HepG2 (cell line): ENCODE data around the gene ZNF783. TPM values are rescaled to one million over a fixed set of nuclear protein-coding genes. Genes with fewer than 3 reads are reported as not detected.
A peak's percentile ranks its signal among the peaks of the same experiment; 100 is the strongest.

ENCODE experiments used
- ELF1 ChIP-seq: sonication (generic); formaldehyde crosslinking; IDR thresholded peaks from 2 replicates; pipeline ENCODE4 v1.4.0; 2020; ENCODE audit warnings: missing genetic modification reagents
- NFYC ChIP-seq: IDR thresholded peaks from 2 replicates; pipeline ENCODE4 v1.6.1; 2016; ENCODE audit warnings: missing genetic modification reagents, missing compliant biosample characterization
- NKX3-1 ChIP-seq: sonication (generic); formaldehyde crosslinking; IDR thresholded peaks from 2 replicates; pipeline ENCODE4 v1.5.0; 2020; ENCODE audit warnings: missing genetic modification reagents
- PCBP2 ChIP-seq: fragments of 200-400 bp; formaldehyde crosslinking; optimal IDR thresholded peaks from 2 replicates; pipeline ENCODE3; 2018; ENCODE audit warnings: low read length, low read depth; ENCODE audit not compliant: poor library complexity, severe bottlenecking
- RXRB ChIP-seq: IDR thresholded peaks from 2 replicates; pipeline ENCODE4 v1.6.1; 2016; ENCODE audit warnings: borderline replicate concordance, missing genetic modification reagents, missing compliant biosample characterization
- SNAI1 ChIP-seq: sonication (generic); formaldehyde crosslinking; IDR thresholded peaks from 2 replicates; pipeline ENCODE4 v1.5.0; 2020; ENCODE audit warnings: mild to moderate bottlenecking, missing genetic modification reagents, borderline replicate concordance
- TRIM24 ChIP-seq: sonication (generic); formaldehyde crosslinking; IDR thresholded peaks from 2 replicates; pipeline ENCODE4 v1.8.0; 2022; ENCODE audit warnings: mild to moderate bottlenecking, missing genetic modification reagents
- ZNF713 ChIP-seq: sonication (generic); formaldehyde crosslinking; IDR thresholded peaks from 2 replicates; pipeline ENCODE4 v1.4.0; 2020; ENCODE audit warnings: mild to moderate bottlenecking, missing genetic modification reagents
- ZNF781 ChIP-seq: sonication (generic); formaldehyde crosslinking; IDR thresholded peaks from 2 replicates; pipeline ENCODE4 v1.5.1; 2020; ENCODE audit warnings: borderline replicate concordance, mild to moderate bottlenecking, missing genetic modification reagents; ENCODE audit errors: not compliant biosample characterization
- ZNF891 ChIP-seq: sonication (generic); formaldehyde crosslinking; IDR thresholded peaks from 2 replicates; pipeline ENCODE4 v1.5.0; 2020; ENCODE audit warnings: mild to moderate bottlenecking, missing genetic modification reagents
- ZSCAN29 ChIP-seq: sonication (generic); formaldehyde crosslinking; conservative IDR thresholded peaks from 2 replicates; pipeline ENCODE4 v1.4.0; 2020; ENCODE audit warnings: mild to moderate bottlenecking, missing genetic modification reagents
- polyA plus RNA-seq, 8 experiments: library from polyadenylated mRNA; depleted of rRNA in 3 of 8; stranded (reverse) in 7 of 8; unstranded in 1 of 8; fragments of >200 nt; fragmentation: Illumina TruSeq in 4 of 8; extraction: Trizol in 4 of 8; gene quantifications; 2 replicates each; pipeline versions ENCODE4 v1.2.1 to v1.2.3, GENCODE V29; 2011 to 2016; ENCODE audit warnings: low read depth in 4 of 8, missing spikeins in 1 of 8, mixed read lengths in 1 of 8; ENCODE audit not compliant: insufficient read depth in 1 of 8
- total RNA-seq, 5 experiments: library from RNA; depleted of rRNA; stranded (reverse); fragments of >200 nt; fragmentation: Illumina TruSeq; extraction: Trizol; gene quantifications; 2 replicates each; pipeline ENCODE4 v1.2.3, GENCODE V29; 2016; ENCODE audit warnings: low read depth in 1 of 5
- TF ChIP-seq, protein P1 (sequence below), 2 experiments: sonication (generic) in 1 of 2; formaldehyde crosslinking in 1 of 2; IDR thresholded peaks; 2 replicates each; pipeline versions ENCODE4 v1.4.0 to v1.6.1; 2018 to 2020; ENCODE audit warnings: missing genetic modification reagents in 2 of 2, borderline replicate concordance in 1 of 2, low read depth in 1 of 2, mild to moderate bottlenecking in 1 of 2, missing biosample characterization in 1 of 2
- TF ChIP-seq, protein P2 (sequence below): sonication (generic); formaldehyde crosslinking; IDR thresholded peaks from 2 replicates; pipeline ENCODE4 v1.4.0; 2020; ENCODE audit warnings: mild to moderate bottlenecking, missing genetic modification reagents
- TF ChIP-seq, protein P3 (sequence below): sonication (generic); formaldehyde crosslinking; IDR thresholded peaks from 2 replicates; pipeline ENCODE4 v1.5.0; 2020; ENCODE audit warnings: mild to moderate bottlenecking, missing genetic modification reagents

The ZNF783 gene
- total and polyA plus RNA-seq, 2 of the 13 experiments (the other 11 are each of a cell fraction or from before 2014, with no cell fraction given), result 4.1 to 5.2 TPM

DNA sequence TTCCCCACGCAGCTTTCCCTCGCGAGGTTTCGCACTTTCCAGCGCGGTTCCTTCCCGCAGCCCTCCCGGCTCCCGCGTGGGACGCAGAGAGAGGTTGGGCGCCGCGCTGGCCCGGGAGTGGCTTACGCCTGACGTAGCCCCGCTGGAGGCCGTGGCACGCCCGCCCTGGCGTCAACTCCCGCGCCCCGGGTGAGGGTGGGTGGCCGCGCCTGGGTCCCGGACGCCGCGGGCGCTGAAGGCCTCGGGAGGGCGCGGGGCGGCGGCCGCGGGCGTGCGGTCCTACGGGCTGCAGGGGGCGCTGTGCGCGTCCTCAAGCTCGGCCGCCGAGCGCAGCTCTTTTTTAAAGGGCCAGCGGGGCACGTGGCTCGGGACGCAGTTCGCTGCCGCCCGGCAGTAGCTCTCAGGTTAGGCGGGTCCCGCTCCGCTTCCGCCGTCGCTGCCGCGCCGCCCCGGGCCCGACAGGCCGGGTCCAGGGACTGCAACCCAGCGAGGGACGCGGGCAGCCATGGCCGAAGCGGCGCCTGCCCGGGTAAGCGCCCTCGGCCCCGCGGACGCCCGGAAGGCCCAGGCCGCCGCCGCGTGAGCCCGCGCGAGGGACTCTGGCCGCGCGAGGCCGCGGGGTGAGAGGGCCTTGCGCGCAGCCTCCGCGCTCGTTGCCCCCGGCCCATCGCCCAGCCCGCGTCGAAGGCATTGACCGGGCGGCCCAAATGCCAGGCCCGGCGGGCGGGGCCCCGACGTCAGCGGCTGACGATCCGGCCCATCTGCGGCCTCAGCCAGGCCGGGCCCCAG, at the start of gene ZNF783 (continued):
- TF ChIP-seq, protein P1, sequence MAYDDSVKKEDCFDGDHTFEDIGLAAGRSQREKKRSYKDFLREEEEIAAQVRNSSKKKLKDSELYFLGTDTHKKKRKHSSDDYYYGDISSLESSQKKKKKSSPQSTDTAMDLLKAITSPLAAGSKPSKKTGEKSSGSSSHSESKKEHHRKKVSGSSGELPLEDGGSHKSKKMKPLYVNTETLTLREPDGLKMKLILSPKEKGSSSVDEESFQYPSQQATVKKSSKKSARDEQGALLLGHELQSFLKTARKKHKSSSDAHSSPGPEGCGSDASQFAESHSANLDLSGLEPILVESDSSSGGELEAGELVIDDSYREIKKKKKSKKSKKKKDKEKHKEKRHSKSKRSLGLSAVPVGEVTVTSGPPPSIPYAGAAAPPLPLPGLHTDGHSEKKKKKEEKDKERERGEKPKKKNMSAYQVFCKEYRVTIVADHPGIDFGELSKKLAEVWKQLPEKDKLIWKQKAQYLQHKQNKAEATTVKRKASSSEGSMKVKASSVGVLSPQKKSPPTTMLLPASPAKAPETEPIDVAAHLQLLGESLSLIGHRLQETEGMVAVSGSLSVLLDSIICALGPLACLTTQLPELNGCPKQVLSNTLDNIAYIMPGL (CRISPR knock-in tag; IDR thresholded peaks at IDR 0.05; ENCODE audit: borderline replicate concordance in 1 of 2, low read depth in 1 of 2), result peak; percentile 64 to 78; a peak in 3 of 4 replicates
- no peak for TF ChIP-seq ELF1 (CRISPR knock-in tag)
- TF ChIP-seq ZNF891 (CRISPR knock-in tag), result peak; percentile 84; the same call in 1 of the 2 replicates
- TF ChIP-seq TRIM24 (CRISPR knock-in tag), result no peak
- TF ChIP-seq, protein P2, sequence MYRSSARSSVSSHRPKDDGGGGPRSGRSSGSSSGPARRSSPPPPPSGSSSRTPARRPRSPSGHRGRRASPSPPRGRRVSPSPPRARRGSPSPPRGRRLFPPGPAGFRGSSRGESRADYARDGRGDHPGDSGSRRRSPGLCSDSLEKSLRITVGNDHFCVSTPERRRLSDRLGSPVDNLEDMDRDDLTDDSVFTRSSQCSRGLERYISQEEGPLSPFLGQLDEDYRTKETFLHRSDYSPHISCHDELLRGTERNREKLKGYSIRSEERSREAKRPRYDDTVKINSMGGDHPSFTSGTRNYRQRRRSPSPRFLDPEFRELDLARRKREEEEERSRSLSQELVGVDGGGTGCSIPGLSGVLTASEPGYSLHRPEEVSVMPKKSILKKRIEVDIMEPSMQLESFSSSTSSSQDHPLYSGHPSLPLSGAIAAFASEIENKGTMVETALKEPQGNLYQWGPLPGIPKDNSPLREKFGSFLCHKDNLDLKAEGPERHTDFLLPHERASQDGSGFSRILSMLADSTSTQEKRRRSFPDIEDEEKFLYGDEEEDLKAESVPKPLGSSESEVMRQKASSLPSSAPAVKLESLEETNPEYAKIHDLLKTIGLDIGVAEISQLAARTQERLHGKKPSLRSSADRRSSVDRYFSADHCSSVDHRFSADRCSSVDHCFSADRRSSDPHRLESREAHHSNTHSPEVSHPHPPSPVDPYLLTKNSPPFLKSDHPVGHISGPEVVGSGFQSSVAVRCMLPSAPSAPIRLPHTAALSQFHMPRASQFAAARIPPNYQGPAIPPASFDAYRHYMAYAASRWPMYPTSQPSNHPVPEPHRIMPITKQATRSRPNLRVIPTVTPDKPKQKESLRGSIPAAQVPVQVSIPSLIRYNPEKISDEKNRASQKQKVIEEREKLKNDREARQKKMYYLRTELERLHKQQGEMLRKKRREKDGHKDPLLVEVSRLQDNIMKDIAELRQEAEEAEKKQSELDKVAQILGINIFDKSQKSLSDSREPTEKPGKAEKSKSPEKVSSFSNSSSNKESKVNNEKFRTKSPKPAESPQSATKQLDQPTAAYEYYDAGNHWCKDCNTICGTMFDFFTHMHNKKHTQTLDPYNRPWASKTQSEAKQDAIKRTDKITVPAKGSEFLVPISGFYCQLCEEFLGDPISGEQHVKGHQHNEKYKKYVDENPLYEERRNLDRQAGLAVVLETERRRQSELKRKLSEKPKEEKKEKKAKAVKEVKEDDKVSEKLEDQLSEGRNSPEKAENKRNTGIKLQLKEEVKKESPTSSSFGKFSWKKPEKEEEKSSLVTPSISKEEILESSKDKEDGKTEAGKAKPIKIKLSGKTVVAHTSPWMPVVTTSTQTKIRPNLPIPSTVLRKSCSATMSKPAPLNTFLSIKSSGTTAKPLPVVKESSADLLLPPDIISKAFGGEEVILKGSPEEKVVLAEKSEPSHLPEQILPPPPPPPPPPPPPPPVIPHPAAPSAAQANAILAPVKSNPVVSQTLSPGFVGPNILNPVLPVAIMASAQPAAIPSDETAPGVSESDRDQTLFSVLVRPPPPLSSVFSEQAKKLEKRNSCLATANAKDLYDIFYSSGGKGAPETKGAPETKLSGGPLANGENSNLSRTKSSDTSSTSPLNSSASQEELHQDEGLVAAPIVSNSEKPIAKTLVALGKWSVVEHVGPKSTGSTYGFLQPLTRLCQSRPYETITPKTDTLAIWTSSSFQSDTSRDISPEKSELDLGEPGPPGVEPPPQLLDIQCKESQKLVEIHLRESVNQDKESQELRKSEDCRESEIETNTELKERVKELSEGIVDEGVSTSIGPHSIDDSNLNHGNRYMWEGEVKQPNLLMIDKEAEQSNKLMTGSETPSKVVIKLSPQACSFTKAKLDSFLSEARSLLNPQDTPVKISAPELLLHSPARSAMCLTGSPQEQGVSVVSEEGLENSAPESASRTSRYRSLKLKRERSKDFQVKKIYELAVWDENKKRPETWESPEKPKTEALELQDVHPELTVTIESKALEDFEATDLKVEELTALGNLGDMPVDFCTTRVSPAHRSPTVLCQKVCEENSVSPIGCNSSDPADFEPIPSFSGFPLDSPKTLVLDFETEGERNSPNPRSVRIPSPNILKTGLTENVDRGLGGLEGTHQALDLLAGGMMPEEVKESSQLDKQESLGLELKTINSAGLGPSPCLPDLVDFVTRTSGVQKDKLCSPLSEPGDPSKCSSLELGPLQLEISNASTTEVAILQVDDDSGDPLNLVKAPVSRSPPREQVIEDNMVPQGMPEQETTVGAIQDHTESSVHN, result no peak
- TF ChIP-seq ZNF781 (CRISPR knock-in tag), result no peak
- TF ChIP-seq ZNF713 (CRISPR knock-in tag), result no peak
- TF ChIP-seq, protein P3, sequence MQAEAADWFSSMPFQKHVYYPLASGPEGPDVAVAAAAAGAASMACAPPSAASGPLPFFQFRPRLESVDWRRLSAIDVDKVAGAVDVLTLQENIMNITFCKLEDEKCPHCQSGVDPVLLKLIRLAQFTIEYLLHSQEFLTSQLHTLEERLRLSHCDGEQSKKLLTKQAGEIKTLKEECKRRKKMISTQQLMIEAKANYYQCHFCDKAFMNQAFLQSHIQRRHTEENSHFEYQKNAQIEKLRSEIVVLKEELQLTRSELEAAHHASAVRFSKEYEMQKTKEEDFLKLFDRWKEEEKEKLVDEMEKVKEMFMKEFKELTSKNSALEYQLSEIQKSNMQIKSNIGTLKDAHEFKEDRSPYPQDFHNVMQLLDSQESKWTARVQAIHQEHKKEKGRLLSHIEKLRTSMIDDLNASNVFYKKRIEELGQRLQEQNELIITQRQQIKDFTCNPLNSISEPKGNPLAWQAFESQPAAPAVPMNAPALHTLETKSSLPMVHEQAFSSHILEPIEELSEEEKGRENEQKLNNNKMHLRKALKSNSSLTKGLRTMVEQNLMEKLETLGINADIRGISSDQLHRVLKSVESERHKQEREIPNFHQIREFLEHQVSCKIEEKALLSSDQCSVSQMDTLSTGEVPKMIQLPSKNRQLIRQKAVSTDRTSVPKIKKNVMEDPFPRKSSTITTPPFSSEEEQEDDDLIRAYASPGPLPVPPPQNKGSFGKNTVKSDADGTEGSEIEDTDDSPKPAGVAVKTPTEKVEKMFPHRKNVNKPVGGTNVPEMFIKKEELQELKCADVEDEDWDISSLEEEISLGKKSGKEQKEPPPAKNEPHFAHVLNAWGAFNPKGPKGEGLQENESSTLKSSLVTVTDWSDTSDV (CRISPR knock-in tag), result peak; percentile 97; the same call in 1 of the 2 replicates
- TF ChIP-seq RXRB (CRISPR knock-in tag), result peak; percentile 31; the same call in 1 of the 2 replicates
- TF ChIP-seq ZSCAN29 (CRISPR knock-in tag), result no peak; the same call in 1 of the 2 replicates
- TF ChIP-seq SNAI1 (CRISPR knock-in tag), result no peak
- TF ChIP-seq PCBP2, result no peak
- 0 out of 2 replicates have a peak, but pooled peaks have one; percentile 19 for TF ChIP-seq NFYC (CRISPR knock-in tag)
- peak; percentile 46 for TF ChIP-seq NKX3-1 (CRISPR knock-in tag)
